Astrocyte (in vitro differentiated cells and primary cell): ENCODE measurements around the gene ZNF385D. TPM values are rescaled to one million over a fixed set of nuclear protein-coding genes. Genes with fewer than 3 reads are reported as not detected.

Experiments
- DNase-seq: peaks from one replicate; pipeline ENCODE4 v3.0.0-alpha.2; 2010; ENCODE audit warnings: low read depth
- FAIRE-seq: peaks from 2 replicates; lab custom pipeline; 2011; peaks lifted over from hg19 to GRCh38; lab: Jason Lieb, UNC
- H2AFZ ChIP-seq: 2 replicates; pipeline ENCODE4 v1.6.0; 2012; ENCODE audit warnings: low read depth, low read length, inconsistent platforms
- H3K27ac ChIP-seq: 2 replicates; pipeline ENCODE4 v1.5.1; 2011; ENCODE audit warnings: low read depth, low read length, inconsistent platforms
- H3K27me3 ChIP-seq: 2 replicates; pipeline ENCODE4 v1.6.0; 2011; ENCODE audit warnings: low read length, inconsistent platforms; ENCODE audit not compliant: insufficient read depth
- H3K36me3 ChIP-seq: 2 replicates; pipeline ENCODE4 v1.5.1; 2011; ENCODE audit warnings: low read length, inconsistent platforms; ENCODE audit not compliant: insufficient read depth
- H3K4me1 ChIP-seq: 2 replicates; pipeline ENCODE4 v1.5.1; 2011; ENCODE audit warnings: low read length, inconsistent platforms; ENCODE audit not compliant: insufficient read depth
- H3K4me2 ChIP-seq: 2 replicates; pipeline ENCODE4 v1.6.0; 2012; ENCODE audit warnings: low read length, inconsistent platforms
- H3K4me3 ChIP-seq: 2 replicates; pipeline ENCODE4 v1.5.1; 2011; ENCODE audit warnings: low read depth, mild to moderate bottlenecking, low read length, inconsistent platforms; ENCODE audit not compliant: insufficient read depth
- H3K79me2 ChIP-seq: 2 replicates; pipeline ENCODE4 v1.6.0; 2012; ENCODE audit warnings: mild to moderate bottlenecking, low read length, inconsistent platforms; ENCODE audit not compliant: insufficient read depth
- H3K9ac ChIP-seq: 2 replicates; pipeline ENCODE4 v1.6.0; 2012; ENCODE audit warnings: mild to moderate bottlenecking, low read length, inconsistent platforms
- H3K9me3 ChIP-seq: 2 replicates; pipeline ENCODE4 v1.5.1; 2012; ENCODE audit warnings: low read depth, mild to moderate bottlenecking, low read length, inconsistent platforms; ENCODE audit not compliant: insufficient read depth
- H4K20me1 ChIP-seq: 2 replicates; pipeline ENCODE4 v1.6.0; 2012; ENCODE audit warnings: low read length, inconsistent platforms; ENCODE audit not compliant: insufficient read depth
- H3K27ac Mint-ChIP-seq: one replicate; pipeline ENCODE4 v1.8.0; 2021; ENCODE audit warnings: mild to moderate bottlenecking, mixed read lengths; ENCODE audit not compliant: unreplicated experiment
- H3K27me3 Mint-ChIP-seq: one replicate; pipeline ENCODE4 v1.8.0; 2021; ENCODE audit warnings: low read depth, mixed read lengths; ENCODE audit not compliant: unreplicated experiment
- H3K36me3 Mint-ChIP-seq: one replicate; pipeline ENCODE4 v1.8.0; 2021; ENCODE audit warnings: low read depth, mixed read lengths; ENCODE audit not compliant: unreplicated experiment
- H3K4me1 Mint-ChIP-seq: one replicate; pipeline ENCODE4 v1.8.0; 2021; ENCODE audit warnings: low read depth, mixed read lengths; ENCODE audit not compliant: unreplicated experiment
- H3K4me3 Mint-ChIP-seq: one replicate; pipeline ENCODE4 v1.8.0; 2021; ENCODE audit warnings: mild to moderate bottlenecking, moderate library complexity, mixed read lengths; ENCODE audit not compliant: unreplicated experiment
- H3K9me3 Mint-ChIP-seq: one replicate; pipeline ENCODE4 v1.8.0; 2021; ENCODE audit warnings: mild to moderate bottlenecking, mixed read lengths; ENCODE audit not compliant: unreplicated experiment
- EZH2 ChIP-seq: IDR thresholded peaks from 2 replicates; pipeline ENCODE4 v1.6.1; 2012; ENCODE audit warnings: mild to moderate bottlenecking, low read length, inconsistent platforms; ENCODE audit not compliant: insufficient read depth
- total RNA-seq: library from RNA; stranded (reverse); gene quantifications from 2 replicates; pipeline ENCODE4 v1.2.1, GENCODE V29; 2021
- TF ChIP-seq, protein P1 (sequence below): IDR thresholded peaks from 2 replicates; pipeline ENCODE4 v1.5.1; 2011; ENCODE audit warnings: low read depth, mild to moderate bottlenecking, inconsistent platforms, low read length, moderate library complexity; ENCODE audit not compliant: insufficient read depth

ZNF385D gene
- total RNA-seq, 1 donor from 2014 or later: 7.8 TPM

DNA sequence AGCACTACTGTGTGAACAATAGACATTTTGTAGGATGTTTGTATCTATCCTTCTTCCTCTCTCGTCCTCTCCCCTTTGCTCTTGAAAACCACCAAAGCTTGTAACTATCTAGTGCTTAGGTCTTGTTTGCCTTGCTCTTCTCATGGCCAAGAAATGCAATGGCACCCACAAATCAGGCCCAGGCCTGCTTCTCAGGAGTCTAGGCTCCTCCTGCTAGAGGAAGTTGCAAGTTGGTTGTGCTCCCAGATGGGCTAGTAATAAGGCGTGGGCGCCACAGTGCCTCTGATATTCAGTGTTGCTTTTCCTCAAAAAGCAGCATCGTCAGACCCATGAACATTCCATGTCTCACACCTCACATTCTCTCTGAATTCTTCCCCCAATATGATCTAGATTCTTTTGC lies 28.7 kb downstream of the ZNF385D start:
- no peak for FAIRE-seq
- H3K27me3 Mint-ChIP-seq: no peaks in the 10 kb centered on the region

GRCh38 chr3:21718943-21719591 lies 31.9 kb downstream of the ZNF385D start:
- DNase-seq: peak; percentile 38
- no peaks in the 10 kb centered on the region for H3K36me3 Mint-ChIP-seq
- H3K27ac Mint-ChIP-seq: peak overlapping the region; percentile 59

More for the DNA sequence above, 28.7 kb downstream of the ZNF385D start:
- no peak overlapping the region for H3K4me3 ChIP-seq
- peaks cover 17% of the 10 kb centered on the region for H3K4me1 ChIP-seq
- no peak overlapping the region for H2AFZ ChIP-seq
- H3K36me3 ChIP-seq: no peaks in the 10 kb centered on the region
- no peaks in the 10 kb centered on the region for H4K20me1 ChIP-seq
- H3K27me3 ChIP-seq: no peaks in the 10 kb centered on the region
- H3K4me2 ChIP-seq: no peak overlapping the region
- DNase-seq: no peak
- peaks cover 1% of the 10 kb centered on the region for H3K9me3 Mint-ChIP-seq
- no peaks in the 10 kb centered on the region for H3K9me3 ChIP-seq
- H3K9ac ChIP-seq: no peak overlapping the region
- peak overlapping the region; percentile 84 for H3K27ac Mint-ChIP-seq
- no peaks in the 10 kb centered on the region for H3K36me3 Mint-ChIP-seq
- no peak overlapping the region for H3K27ac ChIP-seq
- peaks cover 22% of the 10 kb centered on the region for H3K4me1 Mint-ChIP-seq
- TF ChIP-seq, protein P1, sequence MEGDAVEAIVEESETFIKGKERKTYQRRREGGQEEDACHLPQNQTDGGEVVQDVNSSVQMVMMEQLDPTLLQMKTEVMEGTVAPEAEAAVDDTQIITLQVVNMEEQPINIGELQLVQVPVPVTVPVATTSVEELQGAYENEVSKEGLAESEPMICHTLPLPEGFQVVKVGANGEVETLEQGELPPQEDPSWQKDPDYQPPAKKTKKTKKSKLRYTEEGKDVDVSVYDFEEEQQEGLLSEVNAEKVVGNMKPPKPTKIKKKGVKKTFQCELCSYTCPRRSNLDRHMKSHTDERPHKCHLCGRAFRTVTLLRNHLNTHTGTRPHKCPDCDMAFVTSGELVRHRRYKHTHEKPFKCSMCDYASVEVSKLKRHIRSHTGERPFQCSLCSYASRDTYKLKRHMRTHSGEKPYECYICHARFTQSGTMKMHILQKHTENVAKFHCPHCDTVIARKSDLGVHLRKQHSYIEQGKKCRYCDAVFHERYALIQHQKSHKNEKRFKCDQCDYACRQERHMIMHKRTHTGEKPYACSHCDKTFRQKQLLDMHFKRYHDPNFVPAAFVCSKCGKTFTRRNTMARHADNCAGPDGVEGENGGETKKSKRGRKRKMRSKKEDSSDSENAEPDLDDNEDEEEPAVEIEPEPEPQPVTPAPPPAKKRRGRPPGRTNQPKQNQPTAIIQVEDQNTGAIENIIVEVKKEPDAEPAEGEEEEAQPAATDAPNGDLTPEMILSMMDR: no peak
- TF ChIP-seq EZH2: no peak
- peaks cover 3% of the 10 kb centered on the region for H3K79me2 ChIP-seq
- H3K4me3 Mint-ChIP-seq: peak overlapping the region; percentile 21

More at GRCh38 chr3:21718943-21719591, 31.9 kb downstream of the ZNF385D start:
- peak overlapping the region; percentile 47 for H3K4me2 ChIP-seq
- H3K9me3 Mint-ChIP-seq: peaks cover 2% of the 10 kb centered on the region
- TF ChIP-seq, protein P1: no peak
- TF ChIP-seq EZH2: no peak
- peaks cover 19% of the 10 kb centered on the region for H3K4me1 ChIP-seq
- H3K4me3 ChIP-seq: no peak overlapping the region
- peak overlapping the region; percentile 85 for H3K27ac ChIP-seq
- H3K36me3 ChIP-seq: no peaks in the 10 kb centered on the region
- no peaks in the 10 kb centered on the region for H3K27me3 ChIP-seq
- FAIRE-seq: no peak
- no peak overlapping the region for H3K9ac ChIP-seq
- peaks cover 25% of the 10 kb centered on the region for H3K4me1 Mint-ChIP-seq
- no peaks in the 10 kb centered on the region for H3K9me3 ChIP-seq
- peaks cover 3% of the 10 kb centered on the region for H3K79me2 ChIP-seq
- H3K4me3 Mint-ChIP-seq: no peak overlapping the region
- H2AFZ ChIP-seq: no peak overlapping the region
- H4K20me1 ChIP-seq: no peaks in the 10 kb centered on the region
- no peaks in the 10 kb centered on the region for H3K27me3 Mint-ChIP-seq
